Measurements from ENCODE around the gene UBAP2.

DNA sequence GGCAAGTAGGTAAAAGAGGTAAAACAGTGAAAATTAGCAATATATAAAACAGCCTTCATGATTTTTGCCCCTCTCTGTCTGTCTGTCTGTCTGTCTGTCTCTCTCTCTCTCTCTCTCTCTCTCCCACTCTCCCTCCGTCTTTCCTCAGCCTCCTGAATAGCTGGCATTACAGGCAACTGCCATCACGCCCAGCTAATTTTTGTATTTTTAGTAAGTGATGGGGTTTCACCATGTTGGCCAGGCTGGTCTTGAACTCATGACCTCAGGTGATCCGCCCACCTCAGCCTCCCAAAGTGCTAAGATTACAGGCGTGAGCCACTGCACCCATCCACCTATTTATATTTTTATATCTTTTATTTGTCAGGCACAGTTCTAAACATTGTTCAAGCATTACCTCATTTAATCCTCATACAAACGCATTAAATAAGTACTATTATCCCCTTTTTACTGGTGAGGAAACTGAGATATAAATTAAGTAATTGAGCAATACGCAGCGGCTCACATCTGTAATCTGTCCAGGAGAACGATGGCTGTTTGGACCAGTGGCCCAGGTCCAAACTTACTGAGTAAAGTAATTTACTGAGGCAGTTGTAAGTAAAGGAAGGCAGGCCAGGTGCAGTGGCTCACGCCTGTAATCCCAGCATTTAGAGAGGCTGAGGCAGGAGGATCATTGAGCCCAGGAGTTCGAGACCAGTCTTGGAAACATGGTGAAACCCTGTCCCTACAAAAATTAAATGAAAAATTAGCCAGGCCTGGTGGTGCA lies 170.8 kb downstream of the UBAP2 start:
- no peak for TF ChIP-seq CTCF (IDR thresholded peaks at IDR 0.05)
- no peak for TF ChIP-seq POLR2A (IDR thresholded peaks at IDR 0.05)
- no peak for TF ChIP-seq EP300 (IDR thresholded peaks at IDR 0.05)
- TF ChIP-seq POLR2AphosphoS5 (IDR thresholded peaks at IDR 0.05) = no peak

Data from suprapubic skin (tissue), 4 donors.